ENCODE results near the gene DCAF11.

The DCAF11 gene

GRCh38 chr14:24145219-24145618, 30.6 kb downstream of the DCAF11 start:
- peak overlapping the region; percentile 73 for H3K4me3 ChIP-seq (ENCODE audit: control insufficient read depth, low read depth, low read length)
- TF ChIP-seq, protein P1, sequence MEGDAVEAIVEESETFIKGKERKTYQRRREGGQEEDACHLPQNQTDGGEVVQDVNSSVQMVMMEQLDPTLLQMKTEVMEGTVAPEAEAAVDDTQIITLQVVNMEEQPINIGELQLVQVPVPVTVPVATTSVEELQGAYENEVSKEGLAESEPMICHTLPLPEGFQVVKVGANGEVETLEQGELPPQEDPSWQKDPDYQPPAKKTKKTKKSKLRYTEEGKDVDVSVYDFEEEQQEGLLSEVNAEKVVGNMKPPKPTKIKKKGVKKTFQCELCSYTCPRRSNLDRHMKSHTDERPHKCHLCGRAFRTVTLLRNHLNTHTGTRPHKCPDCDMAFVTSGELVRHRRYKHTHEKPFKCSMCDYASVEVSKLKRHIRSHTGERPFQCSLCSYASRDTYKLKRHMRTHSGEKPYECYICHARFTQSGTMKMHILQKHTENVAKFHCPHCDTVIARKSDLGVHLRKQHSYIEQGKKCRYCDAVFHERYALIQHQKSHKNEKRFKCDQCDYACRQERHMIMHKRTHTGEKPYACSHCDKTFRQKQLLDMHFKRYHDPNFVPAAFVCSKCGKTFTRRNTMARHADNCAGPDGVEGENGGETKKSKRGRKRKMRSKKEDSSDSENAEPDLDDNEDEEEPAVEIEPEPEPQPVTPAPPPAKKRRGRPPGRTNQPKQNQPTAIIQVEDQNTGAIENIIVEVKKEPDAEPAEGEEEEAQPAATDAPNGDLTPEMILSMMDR (conservative IDR thresholded peaks at IDR 0.05; ENCODE audit: control insufficient read depth, insufficient read depth, low read depth, low read length) = no peak
- DNase-seq (ENCODE audit: low read depth) = no peak

DNA sequence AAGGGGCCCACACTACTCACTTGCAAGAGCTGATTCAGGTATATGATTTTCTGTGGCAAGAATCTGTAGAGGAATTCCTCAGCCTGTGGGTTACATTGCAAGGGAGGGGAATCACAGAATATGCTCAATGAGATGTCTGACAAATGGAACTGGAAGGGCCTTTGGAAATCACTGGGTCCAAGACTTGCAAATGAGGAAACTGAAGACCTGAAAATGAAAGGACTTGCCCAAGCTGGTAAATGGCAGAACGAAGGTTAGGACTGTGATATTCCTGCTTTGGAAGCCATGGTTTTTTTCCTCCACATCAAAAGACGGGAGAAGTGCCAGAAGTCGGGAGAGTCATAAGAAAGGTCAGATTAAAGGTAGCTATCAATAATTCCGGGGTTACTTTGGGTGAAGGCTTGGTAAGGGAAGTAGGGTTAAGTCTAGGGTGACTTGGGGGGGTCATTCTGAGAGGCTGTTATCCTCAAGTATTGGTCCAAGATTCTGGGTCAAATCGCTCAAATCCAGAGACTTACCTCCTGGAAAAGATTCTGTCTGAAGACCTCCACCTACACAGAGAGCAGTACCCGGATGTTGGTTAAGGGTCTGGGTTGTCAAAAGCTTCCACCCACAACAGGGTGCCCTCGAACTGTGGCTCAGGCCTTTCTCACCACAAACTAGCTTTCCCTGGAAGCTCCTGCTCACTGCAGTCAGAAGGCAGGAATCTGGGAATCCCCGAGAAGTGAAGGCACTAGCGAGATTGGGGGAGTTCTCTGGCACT, 31.3 kb downstream of the DCAF11 start:
- TF ChIP-seq, protein P1 (conservative IDR thresholded peaks at IDR 0.05; ENCODE audit: control insufficient read depth, insufficient read depth, low read depth, low read length) = no peak
- DNase-seq (ENCODE audit: low read depth) = no peak

GRCh38 chr14:24146453-24146977, 31.9 kb downstream of the DCAF11 start, which contains the start of gene PSME2:
Gene PSME2 (minus strand): TSS chr14:24146610. CDS start chr14:24146581, 29 bp downstream.
- peak within 1 kb of the TSS; percentile 73 for H3K4me3 ChIP-seq (ENCODE audit: control insufficient read depth, low read depth, low read length)
- TF ChIP-seq, protein P1 (conservative IDR thresholded peaks at IDR 0.05; ENCODE audit: control insufficient read depth, insufficient read depth, low read depth, low read length) = no peak
- DNase-seq (ENCODE audit: low read depth) = peak; percentile 93

More for the DNA sequence above, 31.3 kb downstream of the DCAF11 start:
- H3K4me3 ChIP-seq (ENCODE audit: control insufficient read depth, low read depth, low read length) = peak overlapping the region; percentile 73

GRCh38 chr14:24146978-24147760, 32.6 kb downstream of the DCAF11 start, which contains the start of gene RNF31:
Gene RNF31 (plus strand): TSS chr14:24147498. CDS start chr14:24147699, 201 bp downstream.
- peak within 1 kb of the TSS; percentile 73 for H3K4me3 ChIP-seq (ENCODE audit: control insufficient read depth, low read depth, low read length)
- TF ChIP-seq, protein P1 (conservative IDR thresholded peaks at IDR 0.05; ENCODE audit: control insufficient read depth, insufficient read depth, low read depth, low read length) = no peak
- peak; percentile 98 for DNase-seq (ENCODE audit: low read depth)

- DNase-seq (ENCODE audit: low read depth) = no peak
- H3K4me3 ChIP-seq (ENCODE audit: control insufficient read depth, low read depth, low read length) = peak overlapping the region; percentile 73
- TF ChIP-seq, protein P1 (conservative IDR thresholded peaks at IDR 0.05; ENCODE audit: control insufficient read depth, insufficient read depth, low read depth, low read length) = no peak
Measured at GRCh38 chr14:24147761-24148428, 33.3 kb downstream of the DCAF11 start.

DNA sequence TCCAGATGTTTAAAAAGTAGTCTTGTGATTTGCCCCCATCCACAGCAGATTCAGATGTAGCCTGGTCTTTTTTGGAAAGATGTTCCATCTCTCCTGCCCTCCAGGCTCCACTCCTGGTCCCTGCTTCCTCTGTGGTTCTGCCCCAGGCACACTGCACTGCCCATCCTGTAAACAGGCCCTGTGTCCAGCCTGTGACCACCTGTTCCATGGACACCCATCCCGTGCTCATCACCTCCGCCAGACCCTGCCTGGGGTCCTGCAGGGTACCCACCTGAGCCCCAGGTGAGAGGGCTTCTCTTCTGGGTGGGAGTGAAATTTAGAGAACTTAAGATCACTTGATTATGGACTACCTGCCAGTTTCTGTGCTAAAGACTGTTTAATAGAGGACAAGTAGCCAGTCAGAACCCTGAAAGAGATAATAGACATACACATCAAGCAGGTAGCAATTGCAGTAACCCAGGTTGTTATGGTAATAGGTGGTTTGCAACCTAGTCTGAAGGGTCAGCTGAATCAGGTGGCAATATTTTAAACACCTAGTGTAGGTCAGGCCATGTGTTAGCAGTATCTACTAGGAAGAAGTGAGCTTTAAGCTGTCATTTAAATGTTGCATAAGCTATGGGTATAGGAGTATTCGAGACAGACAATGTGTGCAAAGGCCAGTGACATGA, 34.9 kb downstream of the DCAF11 start:
- TF ChIP-seq, protein P1 (conservative IDR thresholded peaks at IDR 0.05; ENCODE audit: control insufficient read depth, insufficient read depth, low read depth, low read length) = no peak
- DNase-seq (ENCODE audit: low read depth) = no peak
- no peak overlapping the region for H3K4me3 ChIP-seq (ENCODE audit: control insufficient read depth, low read depth, low read length)

All from fibroblast of mammary gland (primary cell).